ENCODE results near the gene C2CD2L. TPM values are rescaled to one million over a fixed set of nuclear protein-coding genes. Genes with fewer than 3 reads are reported as not detected.
A peak's percentile ranks its signal among the peaks of the same experiment; 100 is the strongest.

Gene C2CD2L
- total RNA-seq, 1 donor from 2014 or later: 1.3 TPM

DNA sequence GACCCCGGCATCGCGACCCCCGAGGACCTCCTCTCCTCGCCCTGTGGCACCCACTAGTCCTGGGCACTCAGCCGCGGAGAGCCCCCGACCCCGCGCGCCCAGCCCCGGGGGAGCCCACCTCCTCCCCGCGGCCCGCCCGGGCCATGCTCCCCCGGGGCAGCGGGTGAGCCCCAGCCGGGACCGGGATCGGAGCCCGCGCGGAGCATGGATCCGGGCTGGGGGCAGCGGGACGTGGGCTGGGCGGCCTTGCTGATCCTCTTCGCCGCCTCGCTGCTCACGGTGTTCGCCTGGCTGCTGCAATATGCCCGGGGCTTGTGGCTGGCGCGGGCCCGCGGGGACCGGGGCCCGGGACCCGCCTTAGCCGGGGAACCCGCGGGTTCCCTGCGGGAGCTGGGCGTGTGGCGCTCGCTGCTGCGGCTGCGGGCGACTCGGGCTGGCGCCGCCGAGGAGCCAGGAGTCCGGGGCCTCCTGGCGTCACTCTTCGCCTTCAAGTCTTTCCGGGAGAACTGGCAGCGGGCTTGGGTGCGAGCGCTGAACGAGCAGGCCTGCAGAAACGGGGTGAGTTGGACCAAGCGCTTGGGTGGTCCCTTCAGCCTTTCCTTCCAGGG is 498 bp downstream of the C2CD2L start:
- TF ChIP-seq, protein P1, sequence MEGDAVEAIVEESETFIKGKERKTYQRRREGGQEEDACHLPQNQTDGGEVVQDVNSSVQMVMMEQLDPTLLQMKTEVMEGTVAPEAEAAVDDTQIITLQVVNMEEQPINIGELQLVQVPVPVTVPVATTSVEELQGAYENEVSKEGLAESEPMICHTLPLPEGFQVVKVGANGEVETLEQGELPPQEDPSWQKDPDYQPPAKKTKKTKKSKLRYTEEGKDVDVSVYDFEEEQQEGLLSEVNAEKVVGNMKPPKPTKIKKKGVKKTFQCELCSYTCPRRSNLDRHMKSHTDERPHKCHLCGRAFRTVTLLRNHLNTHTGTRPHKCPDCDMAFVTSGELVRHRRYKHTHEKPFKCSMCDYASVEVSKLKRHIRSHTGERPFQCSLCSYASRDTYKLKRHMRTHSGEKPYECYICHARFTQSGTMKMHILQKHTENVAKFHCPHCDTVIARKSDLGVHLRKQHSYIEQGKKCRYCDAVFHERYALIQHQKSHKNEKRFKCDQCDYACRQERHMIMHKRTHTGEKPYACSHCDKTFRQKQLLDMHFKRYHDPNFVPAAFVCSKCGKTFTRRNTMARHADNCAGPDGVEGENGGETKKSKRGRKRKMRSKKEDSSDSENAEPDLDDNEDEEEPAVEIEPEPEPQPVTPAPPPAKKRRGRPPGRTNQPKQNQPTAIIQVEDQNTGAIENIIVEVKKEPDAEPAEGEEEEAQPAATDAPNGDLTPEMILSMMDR (IDR thresholded peaks at IDR 0.05; ENCODE audit: insufficient read depth, low read length, severe bottlenecking): no peak
- H3K4me3 ChIP-seq (ENCODE audit: low read depth, low read length): peak overlapping the region; percentile 81
- H3K36me3 ChIP-seq (ENCODE audit: control insufficient read depth, insufficient read depth, low read length): peaks cover 8% of the 10 kb centered on the region
- DNase-seq (ENCODE audit: low read depth) (no peak), FAIRE-seq (no peak)
- H3K27me3 ChIP-seq (ENCODE audit: control insufficient read depth, insufficient read depth, low read length): no peaks in the 10 kb centered on the region

DNA sequence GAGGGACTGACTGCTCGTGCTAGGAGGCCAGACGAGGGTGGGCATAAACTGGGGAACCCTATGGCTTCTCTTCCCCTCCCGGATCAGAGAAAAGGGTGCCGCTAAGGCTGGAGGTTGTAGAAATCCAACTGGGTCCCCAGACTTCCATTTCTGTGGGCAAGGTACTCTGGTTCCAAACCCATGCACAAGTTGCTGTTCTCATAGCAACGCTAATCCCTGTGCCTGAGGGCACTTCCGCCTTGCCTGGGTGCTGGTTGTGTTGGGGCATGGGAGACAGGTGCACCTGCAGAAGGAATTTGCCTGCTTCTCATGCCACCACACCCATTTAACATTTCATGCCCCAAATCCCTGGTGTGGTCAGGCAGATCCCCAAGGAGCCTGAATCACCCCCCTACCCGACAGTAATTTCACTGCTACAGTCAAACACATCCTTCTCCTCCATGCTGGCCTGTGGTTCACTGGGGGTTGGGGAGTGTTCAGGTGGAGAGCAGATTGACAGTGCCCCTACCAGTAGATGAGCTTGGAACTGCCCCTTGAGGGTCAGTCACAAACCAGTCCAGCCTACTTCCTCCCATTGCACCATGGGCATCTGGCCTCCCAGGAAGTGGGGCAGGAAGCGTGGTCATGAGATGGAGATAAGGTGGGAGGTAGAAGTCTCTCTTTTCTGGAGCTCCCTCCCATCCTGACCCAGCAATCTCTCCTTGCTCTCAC is 1.2 kb downstream of the C2CD2L start:
- peak overlapping the region; percentile 81 for H3K4me3 ChIP-seq (ENCODE audit: low read depth, low read length)
- DNase-seq (ENCODE audit: low read depth): peak; percentile 71
- TF ChIP-seq, protein P1 (IDR thresholded peaks at IDR 0.05; ENCODE audit: insufficient read depth, low read length, severe bottlenecking): no peak
- no peaks in the 10 kb centered on the region for H3K27me3 ChIP-seq (ENCODE audit: control insufficient read depth, insufficient read depth, low read length)
- FAIRE-seq: peak; percentile 23
- H3K36me3 ChIP-seq (ENCODE audit: control insufficient read depth, insufficient read depth, low read length): peaks cover 8% of the 10 kb centered on the region

DNA sequence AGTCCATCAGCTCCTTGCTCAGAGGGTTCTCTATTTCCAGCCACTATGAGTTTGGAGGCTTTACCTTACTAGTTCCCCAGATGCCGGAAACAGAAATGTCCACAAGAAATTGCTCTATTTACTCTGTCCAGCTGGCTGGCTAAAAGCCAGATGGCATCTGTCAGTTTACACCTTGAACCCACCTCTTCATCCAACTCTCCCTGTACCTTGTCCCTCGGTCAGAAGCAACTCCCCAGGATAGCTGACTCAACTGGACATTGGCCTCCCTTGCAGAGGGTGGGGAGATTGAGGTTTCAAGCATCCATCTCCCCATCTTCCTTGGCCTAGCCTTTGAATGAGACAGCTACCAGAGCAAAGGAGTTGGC is 1.7 kb downstream of the C2CD2L start:
- no peak overlapping the region for H3K4me3 ChIP-seq (ENCODE audit: low read depth, low read length)
- DNase-seq (ENCODE audit: low read depth): no peak
- FAIRE-seq: no peak

DNA sequence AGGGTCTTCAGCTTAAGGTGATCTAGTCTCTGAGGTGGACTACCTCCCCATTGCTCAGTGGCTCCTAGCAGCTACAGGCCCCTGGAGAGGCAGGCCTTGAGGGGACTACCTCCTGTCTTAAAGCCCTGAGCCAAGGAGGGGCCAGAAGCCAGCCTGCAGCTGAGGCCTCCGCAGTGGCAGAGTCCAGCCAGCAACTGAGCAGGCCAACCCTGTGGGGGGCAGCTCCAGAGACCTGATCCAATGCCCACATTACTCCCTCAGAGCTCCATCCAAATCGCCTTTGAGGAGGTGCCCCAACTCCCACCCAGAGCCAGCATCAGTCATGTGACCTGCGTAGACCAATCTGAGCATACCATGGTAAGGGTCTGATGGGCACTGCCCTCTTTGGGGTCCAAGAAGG is 2.7 kb downstream of the C2CD2L start:
- peaks cover 8% of the 10 kb centered on the region for H3K36me3 ChIP-seq (ENCODE audit: control insufficient read depth, insufficient read depth, low read length)

More for the DNA sequence above, 1.7 kb downstream of the C2CD2L start:
- Histone ChIP-seq H3K27me3 (ENCODE audit: control insufficient read depth, insufficient read depth, low read length) (no peaks in the 10 kb centered on the region), H3K36me3 (ENCODE audit: control insufficient read depth, insufficient read depth, low read length) (peaks cover 8% of the 10 kb centered on the region)
- TF ChIP-seq, protein P1 (IDR thresholded peaks at IDR 0.05; ENCODE audit: insufficient read depth, low read length, severe bottlenecking): no peak

DNA sequence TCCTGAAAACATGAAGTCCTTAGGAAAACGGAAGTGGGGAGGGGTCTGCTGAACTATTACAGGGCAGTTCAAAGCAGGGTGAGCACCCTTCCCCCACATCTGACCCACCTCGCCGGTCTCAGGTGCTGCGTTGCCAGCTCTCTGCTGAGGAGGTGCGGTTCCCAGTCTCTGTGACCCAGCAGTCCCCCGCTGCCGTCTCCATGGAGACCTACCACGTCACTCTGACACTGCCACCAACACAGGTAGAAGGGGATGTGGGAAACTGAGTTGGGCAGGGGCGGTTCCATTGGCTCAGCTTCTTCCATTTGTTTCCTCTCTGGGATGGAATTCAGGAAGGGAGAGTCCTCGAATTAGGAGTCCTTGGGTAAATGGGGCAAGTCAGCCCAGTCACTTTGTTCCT is 3.3 kb downstream of the C2CD2L start:
- TF ChIP-seq, protein P1 (IDR thresholded peaks at IDR 0.05; ENCODE audit: insufficient read depth, low read length, severe bottlenecking): no peak
- no peak overlapping the region for H3K4me3 ChIP-seq (ENCODE audit: low read depth, low read length)
- FAIRE-seq: no peak
- no peaks in the 10 kb centered on the region for H3K27me3 ChIP-seq (ENCODE audit: control insufficient read depth, insufficient read depth, low read length)
- peaks cover 8% of the 10 kb centered on the region for H3K36me3 ChIP-seq (ENCODE audit: control insufficient read depth, insufficient read depth, low read length)
- no peak for DNase-seq (ENCODE audit: low read depth)

More for the DNA sequence above, 2.7 kb downstream of the C2CD2L start:
- FAIRE-seq (no peak), DNase-seq (ENCODE audit: low read depth) (no peak)
- H3K4me3 ChIP-seq (ENCODE audit: low read depth, low read length): no peak overlapping the region
- TF ChIP-seq, protein P1 (IDR thresholded peaks at IDR 0.05; ENCODE audit: insufficient read depth, low read length, severe bottlenecking): no peak
- no peaks in the 10 kb centered on the region for H3K27me3 ChIP-seq (ENCODE audit: control insufficient read depth, insufficient read depth, low read length)
